ENCODE data around the gene GNAO1.
"Not testable (repeated sequence)": the region's sequence is repeated elsewhere in the genome, so short reads cannot be mapped to it uniquely, and the experiment has no call there.

GNAO1 gene

GRCh38 chr16:56370185-56370874 is 179.0 kb downstream of the GNAO1 start:
- no peak for DNase-seq

DNA sequence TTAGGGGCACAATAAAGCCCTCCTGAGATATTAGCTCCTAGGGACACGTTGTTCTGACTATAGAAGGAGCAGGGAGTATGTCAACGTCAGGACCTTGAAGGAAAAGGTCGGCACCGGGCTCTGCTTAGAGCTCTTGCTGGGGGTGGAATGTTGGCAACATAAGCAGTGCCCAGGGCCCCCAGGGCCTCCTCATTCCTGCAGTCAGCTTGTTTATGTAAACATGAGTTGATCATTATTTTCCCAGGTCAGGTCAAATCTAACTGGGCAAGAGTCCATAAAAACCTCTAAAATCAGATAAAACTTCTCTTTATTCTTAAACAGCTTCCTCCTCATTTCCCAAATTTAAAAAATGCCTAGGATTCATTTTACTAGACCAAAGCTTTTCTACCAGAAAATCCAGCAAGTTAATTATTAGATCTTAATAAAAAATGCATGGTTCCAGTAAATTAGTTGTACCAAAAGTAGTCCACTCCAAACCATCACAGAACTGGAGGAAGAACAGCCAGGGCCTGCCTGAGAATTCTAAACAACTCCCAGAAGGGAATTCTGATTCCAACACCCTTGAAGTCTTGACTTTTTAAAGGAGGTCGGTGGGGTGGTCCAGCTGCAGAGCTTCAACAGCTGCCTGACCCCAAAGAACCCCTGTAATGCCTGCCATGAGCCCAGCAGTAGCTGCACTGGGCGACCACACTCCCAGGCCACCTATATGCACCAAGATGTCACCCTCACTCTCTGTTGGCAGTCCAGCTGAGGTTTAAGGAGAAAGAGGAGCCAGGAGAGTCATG is 179.8 kb downstream of the GNAO1 start:
- DNase-seq = no peak

DNA sequence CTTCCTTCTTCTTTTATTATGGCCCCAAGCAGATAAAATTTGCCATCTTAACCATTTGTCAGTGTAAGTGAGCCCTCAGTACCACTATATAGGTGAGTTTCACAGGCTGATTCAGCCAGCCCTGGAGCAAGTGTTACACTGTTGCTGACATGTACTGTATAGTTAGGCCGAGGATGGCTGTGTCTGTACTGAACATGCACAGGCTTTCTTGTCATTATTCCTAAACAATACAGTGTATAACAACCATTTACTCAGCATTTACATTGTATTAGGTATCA is 180.3 kb downstream of the GNAO1 start:
- no peak for DNase-seq

DNA sequence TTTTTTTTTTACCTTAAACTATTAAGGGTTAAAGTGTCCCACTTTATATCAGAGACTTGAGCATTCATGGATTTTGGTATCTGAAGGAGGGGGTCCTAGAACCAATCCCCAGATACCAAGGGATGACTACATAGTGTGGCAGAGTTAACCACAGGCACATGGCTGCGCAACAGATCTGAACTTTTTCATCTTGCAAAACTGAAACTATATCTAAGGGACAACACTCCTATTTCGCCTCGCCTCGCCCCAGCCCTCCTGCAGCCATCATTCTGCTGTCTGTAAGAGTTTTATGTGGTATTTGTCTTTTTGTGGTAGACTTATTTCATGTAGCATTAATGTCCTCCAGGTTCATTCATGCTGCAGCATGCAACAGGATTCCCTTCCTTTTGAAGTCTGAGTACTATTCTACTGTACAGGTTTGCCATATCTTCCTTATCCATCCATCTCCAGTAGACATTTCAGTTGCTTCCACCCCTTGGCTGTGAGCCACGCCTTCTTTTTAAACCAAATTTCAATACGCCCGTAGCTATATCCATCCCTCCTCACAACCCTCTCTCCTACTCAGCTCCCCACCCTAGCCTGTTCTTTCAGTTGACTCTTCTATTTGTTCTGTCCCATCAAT is 180.8 kb downstream of the GNAO1 start:
- DNase-seq = no peak

- DNase-seq = no peak
Measured at GRCh38 chr16:56373003-56373402, 181.7 kb downstream of the GNAO1 start.

- DNase-seq = not testable (repeated sequence)
Measured at GRCh38 chr16:56375792-56376191, 184.5 kb downstream of the GNAO1 start.

DNA sequence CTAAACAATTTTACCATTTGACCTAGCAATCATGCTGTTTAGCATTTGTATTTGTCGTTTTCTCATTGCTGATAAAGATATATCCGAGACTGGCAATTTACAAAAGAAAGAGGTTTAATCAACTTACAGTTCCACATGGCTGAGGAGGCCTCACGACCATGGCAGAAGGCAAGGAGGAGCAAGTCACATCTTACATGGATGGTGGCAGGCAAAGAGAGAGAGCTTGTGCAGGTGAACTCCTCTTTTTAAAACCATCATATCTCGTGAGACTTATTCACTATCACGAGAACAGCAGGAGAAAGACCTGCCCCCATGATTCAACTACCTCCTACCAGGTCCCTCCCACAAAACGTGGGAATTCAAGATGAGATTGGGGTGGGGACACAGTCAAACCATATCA is 187.8 kb downstream of the GNAO1 start:
- DNase-seq = not testable (repeated sequence)

GRCh38 chr16:56380778-56381485 is 189.6 kb downstream of the GNAO1 start:
- not testable (repeated sequence) for DNase-seq

- no peak for DNase-seq
Measured at GRCh38 chr16:56382459-56382858, 191.2 kb downstream of the GNAO1 start.

- DNase-seq = no peak
Measured at GRCh38 chr16:56382901-56383355, 191.6 kb downstream of the GNAO1 start.

DNA sequence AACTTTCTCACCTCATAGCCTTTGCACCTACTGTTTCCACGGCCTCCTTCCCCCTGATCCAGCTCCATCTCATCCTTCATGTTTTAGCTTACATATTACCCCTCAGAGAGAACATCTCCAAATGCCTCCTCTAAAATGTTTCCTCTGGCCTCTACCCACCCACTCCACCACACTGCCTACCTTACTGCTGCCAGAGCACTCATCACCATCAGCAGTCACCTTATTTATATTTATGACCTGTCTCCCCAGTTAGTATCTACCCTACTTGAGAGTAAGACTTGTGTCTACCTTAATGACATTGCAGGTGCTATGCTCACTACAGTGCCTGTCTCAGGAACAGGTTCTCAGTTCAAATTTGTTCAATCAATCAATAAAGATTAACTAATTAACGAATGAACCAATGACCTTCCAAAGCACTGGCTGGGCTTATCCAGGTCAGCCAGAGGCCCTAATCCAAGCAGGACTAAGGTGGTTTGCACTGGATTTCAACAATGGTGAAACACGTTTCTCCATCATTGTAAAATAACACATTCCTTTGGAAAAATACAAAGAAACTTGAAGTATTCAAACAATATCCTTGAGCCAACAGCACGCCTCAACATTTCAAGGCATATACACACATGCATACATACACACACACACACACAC is 192.9 kb downstream of the GNAO1 start:
- no peak for DNase-seq

GRCh38 chr16:56387396-56387795 is 196.1 kb downstream of the GNAO1 start:
- DNase-seq = no peak

DNA sequence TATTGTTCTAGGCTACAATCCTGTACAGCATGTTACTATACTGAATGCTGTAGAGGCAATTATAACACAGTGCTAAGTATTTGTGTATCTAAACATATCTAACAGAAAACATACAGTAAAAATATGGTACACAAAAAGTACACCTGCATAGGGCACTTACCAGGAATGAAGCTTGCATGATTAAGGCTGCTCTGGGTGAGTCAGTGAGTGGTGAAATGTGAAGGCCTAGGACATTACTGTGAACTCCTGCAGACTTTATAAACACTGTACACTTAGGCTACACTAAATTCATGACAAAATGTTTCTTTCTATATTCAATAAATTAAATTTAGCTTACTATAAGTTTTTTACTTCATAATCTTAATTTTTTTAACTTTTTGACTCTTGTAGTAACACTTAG is 196.9 kb downstream of the GNAO1 start:
- no peak for DNase-seq

DNA sequence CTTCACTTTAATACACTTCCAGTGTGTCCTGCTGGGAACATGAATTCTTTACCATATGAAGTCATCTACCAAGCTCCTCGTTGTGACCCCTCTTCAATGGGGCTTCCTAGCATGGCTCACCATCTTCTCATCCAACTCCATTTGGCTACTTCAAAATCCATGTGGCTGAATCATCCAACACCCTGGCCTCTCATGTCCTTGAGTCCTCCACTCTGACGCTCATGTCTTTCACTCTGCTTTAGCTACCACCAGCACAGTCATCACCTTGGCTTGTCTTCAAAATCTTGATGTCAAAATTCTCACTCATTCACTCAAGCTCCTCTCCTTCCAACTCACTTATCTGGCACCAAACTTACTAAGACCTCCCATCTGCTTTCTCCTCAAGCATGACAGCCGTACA is 198.3 kb downstream of the GNAO1 start:
- no peak for DNase-seq

GRCh38 chr16:56396724-56397123 is 205.4 kb downstream of the GNAO1 start:
- DNase-seq = not testable (repeated sequence)

DNA sequence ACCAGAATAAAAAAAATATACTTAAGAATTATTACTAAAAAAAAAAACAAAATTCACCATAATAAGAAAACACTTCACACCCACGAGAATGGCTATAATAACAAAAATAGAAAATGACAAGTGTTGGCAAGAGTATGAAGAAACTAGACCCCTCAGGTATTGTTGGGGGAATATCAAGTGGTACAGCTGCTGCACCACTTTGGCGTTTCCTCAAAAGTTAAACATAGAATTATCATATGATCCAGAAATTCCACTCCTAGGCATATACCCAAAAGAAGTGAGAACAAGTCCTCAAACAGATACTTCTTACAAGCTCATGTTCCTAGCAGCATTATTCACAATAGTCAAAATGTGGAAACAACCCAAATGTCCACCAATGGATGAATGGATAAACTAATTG is 207.8 kb downstream of the GNAO1 start:
- DNase-seq = no peak

DNA sequence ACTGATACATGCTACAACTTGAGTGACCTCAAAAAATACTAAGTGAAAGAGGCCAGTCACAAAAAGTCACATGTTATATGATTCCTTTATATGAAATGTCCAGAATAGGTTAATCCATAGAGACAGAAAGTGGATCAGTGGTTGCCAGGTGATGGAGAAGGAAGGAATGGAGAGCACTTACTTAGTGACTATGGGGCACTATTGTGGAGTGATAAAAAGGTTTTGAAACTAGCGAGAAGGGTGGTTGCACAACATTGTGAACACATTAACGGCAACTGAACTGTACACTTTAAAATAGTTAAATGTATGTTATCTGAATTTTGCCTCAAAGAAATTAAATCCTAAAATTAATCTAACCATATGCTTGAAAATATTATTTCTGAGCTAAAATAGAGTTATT is 208.2 kb downstream of the GNAO1 start:
- no peak for DNase-seq

DNA sequence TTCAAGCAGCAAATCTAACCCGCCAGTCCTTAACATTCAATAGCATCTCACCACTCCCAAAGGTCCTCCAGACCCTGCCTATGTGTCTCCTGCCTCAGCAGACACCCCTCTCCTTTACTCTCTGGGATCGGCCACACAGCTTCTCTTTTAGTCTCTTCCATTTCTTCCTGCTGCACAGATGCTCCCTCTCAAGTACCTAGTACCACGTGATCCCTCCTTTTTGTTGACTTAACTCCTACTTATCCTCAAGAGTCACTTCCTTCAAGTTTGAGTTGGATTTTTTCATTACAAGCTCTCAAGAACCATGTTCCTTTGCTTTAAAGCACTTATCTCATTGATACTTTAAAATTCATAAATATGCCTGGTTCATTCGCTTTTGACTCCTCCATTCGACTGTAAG is 209.2 kb downstream of the GNAO1 start:
- DNase-seq = no peak

DNA sequence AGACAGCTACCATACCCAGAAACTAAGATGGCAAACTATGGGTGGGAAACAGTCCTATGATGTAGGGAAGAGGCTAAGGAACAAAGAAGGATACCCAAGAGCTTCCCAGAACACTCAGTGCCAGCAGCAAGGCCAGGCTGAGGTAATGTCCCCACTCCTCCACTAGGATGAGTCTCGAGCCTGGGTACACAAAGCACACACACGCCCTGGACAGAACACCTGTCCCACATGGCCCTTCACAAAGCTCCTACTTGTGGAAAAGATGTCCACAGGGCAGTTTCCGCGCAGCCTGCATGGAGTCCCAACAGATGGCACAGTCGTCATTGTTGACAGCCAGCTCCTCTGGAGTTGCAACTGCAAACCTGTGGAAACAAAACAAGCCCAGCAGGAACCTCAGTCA is 210.2 kb downstream of the GNAO1 start:
- no peak for DNase-seq

GRCh38 chr16:56405977-56406672 is 214.8 kb downstream of the GNAO1 start:
- no peak for DNase-seq
